ENCODE measurements around the gene MAMSTR.

Gene MAMSTR

GRCh38 chr19:48746110-48746509 is 26.6 kb upstream of the MAMSTR start:
- DNase-seq (ENCODE audit: low spot score), result no peak

- DNase-seq (ENCODE audit: low spot score), result peak; percentile 77
Observed at GRCh38 chr19:48745208-48745995, 25.9 kb upstream of the MAMSTR start.

DNA sequence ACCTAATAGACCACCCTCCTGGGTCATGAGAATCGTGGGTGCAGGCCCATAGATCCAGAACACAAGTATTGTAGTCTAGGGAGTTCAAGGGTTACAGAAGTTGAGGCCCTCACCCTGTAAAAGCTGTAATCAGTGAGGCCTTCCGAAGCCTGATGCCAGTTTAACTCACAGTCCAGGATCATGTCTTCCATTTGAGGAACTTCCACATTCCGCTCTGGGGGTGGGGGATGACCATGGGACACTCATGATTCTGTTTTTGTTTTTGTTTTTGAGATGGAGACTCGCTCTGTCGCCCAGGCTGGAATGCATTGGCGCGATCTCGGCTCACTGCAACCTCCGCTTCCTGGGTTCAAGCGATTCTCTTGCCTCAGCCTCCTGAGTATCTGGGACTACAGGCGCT is 22.6 kb upstream of the MAMSTR start:
- DNase-seq (ENCODE audit: low spot score), result no peak

- DNase-seq (ENCODE audit: low spot score), result peak; percentile 75
Observed at GRCh38 chr19:48741129-48741999, 21.8 kb upstream of the MAMSTR start.

- DNase-seq (ENCODE audit: low spot score), result no peak
Observed at GRCh38 chr19:48740164-48740972, 20.8 kb upstream of the MAMSTR start, which contains the start of gene RASIP1. RASIP1 (minus strand) TSS chr19:48740610; CDS start chr19:48740282, 328 bp downstream.

DNA sequence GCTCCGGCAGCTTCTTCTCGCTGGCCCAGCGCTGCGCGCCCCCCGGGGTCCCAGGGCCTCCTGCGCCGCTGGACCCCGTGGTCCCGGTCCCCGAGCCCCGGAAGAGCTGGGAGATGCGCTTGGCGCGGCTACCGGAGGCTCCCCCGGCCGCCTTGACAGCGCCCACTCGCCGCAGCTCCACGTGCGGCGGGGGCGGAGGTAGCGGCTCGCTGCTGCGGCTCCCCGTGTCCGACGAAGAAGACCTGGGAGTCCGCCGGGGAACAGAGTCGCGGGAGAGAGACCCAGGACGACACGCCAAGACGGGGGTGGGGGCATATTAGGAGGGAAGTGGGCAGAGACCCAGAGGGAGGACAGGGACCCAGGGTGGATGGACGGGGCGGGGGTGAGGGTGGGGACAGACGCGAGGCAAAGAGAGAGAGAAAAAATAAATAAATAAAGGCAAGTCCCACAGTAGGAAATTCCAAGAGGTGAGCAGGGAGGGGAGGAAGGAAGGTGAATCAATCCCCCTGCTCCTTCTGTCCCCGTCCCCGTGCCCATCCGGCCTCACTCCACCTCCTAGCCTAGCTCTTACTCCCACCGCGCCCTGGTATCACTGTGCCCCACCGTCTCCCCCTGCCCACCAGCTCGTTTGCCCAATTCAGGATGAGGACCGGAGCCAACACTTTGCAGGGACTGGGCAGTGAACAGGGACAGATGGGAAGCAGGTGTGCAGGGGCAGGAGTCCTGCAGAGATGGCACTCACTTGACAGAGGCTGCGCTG is 20.1 kb upstream of the MAMSTR start:
- DNase-seq (ENCODE audit: low spot score), result no peak

GRCh38 chr19:48738557-48739403 is 19.3 kb upstream of the MAMSTR start:
- DNase-seq (ENCODE audit: low spot score), result peak; percentile 97

DNA sequence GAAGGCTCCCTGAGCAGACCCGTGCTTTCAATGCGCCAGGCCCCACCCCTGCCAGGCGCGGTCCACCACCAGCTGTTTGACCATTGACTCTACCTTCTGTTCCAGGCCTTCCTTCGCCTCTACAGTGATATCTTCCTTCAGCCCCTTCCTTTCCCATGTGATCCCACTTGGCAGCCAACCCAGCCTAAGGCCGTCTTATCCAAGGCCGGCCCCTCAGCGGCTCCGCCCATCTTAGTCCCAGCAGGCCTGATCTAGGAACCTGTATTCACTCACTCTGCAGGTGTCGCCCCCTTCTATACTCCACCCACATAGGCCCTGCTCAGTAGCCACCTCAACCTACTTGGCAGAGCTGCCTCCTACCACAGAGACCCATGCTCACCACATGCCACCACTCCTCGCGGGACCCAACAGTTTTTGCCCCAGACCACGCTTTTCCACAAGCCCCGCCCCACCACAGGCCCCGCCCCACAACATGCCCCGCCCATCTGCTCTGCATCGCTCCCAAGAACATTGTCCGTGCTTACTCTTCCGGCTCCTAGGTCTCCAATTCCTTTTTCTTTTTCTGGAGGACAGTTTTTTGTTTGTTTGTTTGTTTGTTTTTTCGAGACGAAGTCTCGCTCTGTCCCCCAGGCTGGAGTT is 18.0 kb upstream of the MAMSTR start:
- no peak for DNase-seq (ENCODE audit: low spot score)

- no peak for DNase-seq (ENCODE audit: low spot score)
Observed at GRCh38 chr19:48735031-48735615, 15.6 kb upstream of the MAMSTR start.

- DNase-seq (ENCODE audit: low spot score), result no peak
Observed at GRCh38 chr19:48734625-48735024, 15.1 kb upstream of the MAMSTR start.

GRCh38 chr19:48731452-48731851 is 11.9 kb upstream of the MAMSTR start:
- no peak for DNase-seq (ENCODE audit: low spot score)

- DNase-seq (ENCODE audit: low spot score), result no peak
Observed at GRCh38 chr19:48728911-48729664, 9.6 kb upstream of the MAMSTR start.

- DNase-seq (ENCODE audit: low spot score), result no peak
Observed at GRCh38 chr19:48726556-48726955, 7.0 kb upstream of the MAMSTR start.

GRCh38 chr19:48724796-48725753 is 5.5 kb upstream of the MAMSTR start:
- DNase-seq (ENCODE audit: low spot score), result no peak

DNA sequence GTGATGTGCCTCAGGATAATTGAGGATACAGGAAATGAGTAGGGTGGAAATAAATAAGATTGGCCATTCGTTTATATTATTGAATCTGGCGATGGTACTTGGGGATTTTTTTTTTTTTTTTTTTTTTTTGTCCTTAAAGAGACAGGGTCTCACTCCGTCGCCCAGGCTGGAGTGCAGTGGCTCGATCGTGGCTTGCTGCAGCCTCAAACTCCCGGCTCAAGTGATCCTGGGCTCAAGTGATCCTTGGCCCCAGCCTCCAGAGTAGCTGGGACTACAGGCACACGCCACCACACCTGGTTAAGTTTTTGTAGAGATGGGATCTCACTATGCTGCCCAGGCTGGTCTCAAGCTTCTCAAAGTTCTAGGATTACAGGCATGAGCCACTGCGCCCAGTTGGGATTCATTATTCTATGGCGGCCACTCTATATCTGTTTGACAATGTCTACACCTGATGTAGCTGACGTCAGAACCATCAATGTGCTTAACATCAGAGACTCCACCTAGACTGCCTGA is 2.7 kb upstream of the MAMSTR start:
- no peak for DNase-seq (ENCODE audit: low spot score)

DNA sequence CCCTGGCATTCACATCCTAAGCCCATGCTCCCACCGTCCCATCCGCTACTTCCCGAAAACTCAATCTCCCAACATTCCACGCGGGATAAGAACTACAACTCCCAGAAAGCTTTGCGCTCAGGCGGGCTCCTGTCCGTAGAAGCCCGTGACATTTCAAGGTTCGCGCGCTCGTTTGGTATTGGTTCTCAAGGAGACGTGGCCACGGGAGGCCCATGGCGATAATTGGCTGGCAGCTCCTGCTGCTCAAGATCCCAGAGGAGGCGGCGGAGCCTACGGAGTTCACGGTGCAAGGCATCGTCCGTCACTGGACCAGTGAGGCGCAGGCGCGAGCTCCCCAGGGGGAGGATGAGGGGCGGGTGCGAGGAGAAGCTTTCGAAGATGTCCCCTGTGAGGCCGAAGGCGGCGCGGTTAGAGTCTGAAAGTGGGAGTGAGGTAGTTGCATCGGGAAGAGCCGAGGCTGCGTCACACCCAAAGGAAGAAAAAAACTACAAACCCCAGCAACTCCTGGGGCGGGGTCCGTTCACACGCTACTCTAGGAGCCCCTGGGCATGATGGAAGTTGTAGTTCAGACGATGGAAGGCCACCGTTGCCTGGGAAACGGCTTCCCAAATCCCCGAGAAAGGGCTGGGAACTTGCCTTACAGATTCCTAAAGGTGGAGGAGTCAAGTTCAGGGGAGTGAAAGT is 1.2 kb upstream of the MAMSTR start:
- peak; percentile 98 for DNase-seq (ENCODE audit: low spot score)

DNA sequence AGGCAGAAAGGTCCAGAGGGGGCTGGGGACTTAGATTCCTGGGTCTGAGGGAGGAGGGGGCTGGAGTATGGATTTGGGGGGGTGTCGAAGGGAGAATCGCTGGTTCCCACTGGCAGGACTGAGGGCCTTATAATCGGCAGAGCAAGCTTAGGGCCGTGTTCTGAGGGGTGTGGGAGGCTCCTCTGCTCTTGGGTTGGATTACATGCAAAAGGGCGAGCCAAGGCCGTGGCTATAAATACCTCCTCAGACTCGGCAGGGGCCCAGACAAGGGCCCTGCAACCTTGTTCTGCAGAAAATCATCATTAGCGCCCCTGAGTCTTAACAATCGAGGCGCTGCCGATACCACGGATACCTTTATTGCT is 707 bp upstream of the MAMSTR start:
- DNase-seq (ENCODE audit: low spot score), result no peak
